ENCODE measurements around the gene UGT1A8.

GRCh38 chr2:233768076-233768475 lies 150.6 kb downstream of the UGT1A8 start:
- TF ChIP-seq POLR2AphosphoS5 (IDR thresholded peaks at IDR 0.05; ENCODE audit: borderline replicate concordance, low read depth, low read length) = no peak
- TF ChIP-seq EZH2 (IDR thresholded peaks at IDR 0.05) = no peak

Data from SK-N-MC (cell line).